ENCODE data around the gene DDX47.

Gene DDX47

DNA sequence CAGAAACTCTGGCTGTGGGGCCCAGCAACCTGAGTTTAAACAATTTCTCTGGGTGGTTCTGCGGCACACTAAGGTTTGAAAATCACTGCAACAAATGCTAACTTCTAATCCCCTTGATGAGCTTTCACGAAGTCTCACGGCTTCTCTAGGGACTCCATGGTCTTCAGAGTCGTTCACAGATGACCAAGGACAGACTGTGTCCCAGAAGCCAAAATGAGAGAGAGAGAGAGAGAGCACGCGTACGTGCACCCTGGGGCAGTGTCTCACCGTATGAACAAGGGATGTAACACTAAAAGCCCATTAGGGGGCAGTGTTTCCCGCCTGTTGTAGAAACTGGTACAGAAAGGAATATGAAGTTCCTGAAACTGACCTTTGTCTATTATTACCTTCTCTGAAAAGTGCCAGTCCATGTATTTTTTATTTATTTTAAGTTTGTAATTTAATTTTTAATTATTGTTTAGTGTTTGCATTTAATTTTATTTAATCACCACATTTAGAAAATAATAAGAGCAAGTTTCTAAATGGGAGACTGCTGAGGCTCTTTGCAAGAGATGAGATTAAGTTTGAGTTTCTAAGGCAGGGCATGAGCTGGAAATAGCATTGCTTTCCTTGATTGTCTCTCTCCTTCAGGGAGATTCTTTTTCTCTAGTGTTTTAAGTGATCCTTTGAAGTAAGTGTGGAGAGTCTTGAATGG lies 24.3 kb upstream of the DDX47 start:
- TF ChIP-seq, protein P1, sequence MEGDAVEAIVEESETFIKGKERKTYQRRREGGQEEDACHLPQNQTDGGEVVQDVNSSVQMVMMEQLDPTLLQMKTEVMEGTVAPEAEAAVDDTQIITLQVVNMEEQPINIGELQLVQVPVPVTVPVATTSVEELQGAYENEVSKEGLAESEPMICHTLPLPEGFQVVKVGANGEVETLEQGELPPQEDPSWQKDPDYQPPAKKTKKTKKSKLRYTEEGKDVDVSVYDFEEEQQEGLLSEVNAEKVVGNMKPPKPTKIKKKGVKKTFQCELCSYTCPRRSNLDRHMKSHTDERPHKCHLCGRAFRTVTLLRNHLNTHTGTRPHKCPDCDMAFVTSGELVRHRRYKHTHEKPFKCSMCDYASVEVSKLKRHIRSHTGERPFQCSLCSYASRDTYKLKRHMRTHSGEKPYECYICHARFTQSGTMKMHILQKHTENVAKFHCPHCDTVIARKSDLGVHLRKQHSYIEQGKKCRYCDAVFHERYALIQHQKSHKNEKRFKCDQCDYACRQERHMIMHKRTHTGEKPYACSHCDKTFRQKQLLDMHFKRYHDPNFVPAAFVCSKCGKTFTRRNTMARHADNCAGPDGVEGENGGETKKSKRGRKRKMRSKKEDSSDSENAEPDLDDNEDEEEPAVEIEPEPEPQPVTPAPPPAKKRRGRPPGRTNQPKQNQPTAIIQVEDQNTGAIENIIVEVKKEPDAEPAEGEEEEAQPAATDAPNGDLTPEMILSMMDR (conservative IDR thresholded peaks at IDR 0.05): peak; percentile 93
- no peak overlapping the region for H3K27ac ChIP-seq

DNA sequence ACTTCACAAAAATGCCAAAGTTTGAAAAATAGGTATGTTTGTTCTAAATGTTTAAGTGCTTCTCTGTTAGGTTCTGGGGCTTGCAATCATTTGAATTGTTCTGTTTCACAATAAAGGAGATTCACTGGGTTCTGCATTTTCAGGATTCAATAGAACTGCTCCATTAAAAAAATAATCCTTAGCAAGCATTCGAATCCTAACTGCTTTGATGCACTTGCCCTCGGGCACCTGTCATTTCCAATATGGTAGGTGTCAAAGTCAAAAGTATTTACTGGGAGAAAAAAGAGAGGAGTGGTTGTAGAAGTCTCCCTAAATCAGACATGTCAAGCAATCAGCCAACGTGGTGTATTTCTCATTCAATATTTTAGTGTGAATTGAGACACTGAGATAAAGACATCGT lies 22.2 kb upstream of the DDX47 start:
- TF ChIP-seq, protein P1 (conservative IDR thresholded peaks at IDR 0.05): no peak
- H3K27ac ChIP-seq: no peak overlapping the region

DNA sequence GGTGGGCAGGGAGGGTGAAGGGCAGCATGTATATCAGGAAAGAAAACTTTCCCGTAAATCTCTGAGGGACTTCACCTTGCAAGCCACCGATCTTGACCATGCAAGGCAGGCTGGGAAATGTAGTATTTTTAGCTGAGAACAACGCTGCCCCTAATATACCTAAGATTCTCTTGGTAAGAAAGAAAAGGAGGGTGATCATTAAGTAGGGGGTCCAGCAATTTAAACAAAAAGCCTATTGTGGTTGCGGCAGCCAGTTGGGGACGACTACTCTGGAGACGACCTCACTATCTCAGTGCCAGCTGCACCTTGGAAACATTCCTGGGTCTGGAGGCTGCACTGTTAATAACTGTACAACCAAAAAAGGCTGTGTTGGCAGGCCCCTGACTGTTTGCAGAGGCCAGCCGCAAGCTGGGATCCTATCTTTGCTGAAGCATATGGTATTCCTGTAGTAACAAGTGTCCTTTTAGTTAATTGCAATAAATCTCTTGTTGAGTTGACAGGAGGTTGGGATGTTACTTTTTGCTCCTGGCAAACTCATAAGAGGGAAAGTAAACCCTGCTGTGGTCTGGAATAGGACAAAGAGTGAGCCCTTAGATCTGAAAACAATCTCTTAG lies 21.3 kb upstream of the DDX47 start:
- TF ChIP-seq, protein P1 (conservative IDR thresholded peaks at IDR 0.05): no peak
- peak overlapping the region; percentile 45 for H3K27ac ChIP-seq

DNA sequence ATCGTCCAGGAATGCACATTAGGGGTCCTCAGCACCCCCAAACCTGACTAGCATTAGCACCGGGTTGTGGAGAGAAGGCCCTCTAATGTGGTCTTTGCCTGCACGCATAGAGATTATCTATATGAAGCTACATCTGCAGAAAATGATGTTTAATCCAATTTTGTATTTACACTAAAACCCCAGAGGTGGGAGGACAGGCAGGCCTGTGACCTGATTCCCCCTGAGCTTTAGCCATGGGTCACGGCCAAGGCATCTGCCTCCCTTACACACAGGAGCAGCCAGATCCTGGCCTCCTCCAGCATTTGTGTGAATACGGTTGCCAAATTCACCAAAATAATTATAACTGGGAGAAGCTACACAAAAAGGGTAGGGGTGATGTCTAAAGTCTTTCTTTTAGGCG lies 20.7 kb upstream of the DDX47 start:
- TF ChIP-seq, protein P1 (conservative IDR thresholded peaks at IDR 0.05): no peak
- H3K27ac ChIP-seq: peak overlapping the region; percentile 45

DNA sequence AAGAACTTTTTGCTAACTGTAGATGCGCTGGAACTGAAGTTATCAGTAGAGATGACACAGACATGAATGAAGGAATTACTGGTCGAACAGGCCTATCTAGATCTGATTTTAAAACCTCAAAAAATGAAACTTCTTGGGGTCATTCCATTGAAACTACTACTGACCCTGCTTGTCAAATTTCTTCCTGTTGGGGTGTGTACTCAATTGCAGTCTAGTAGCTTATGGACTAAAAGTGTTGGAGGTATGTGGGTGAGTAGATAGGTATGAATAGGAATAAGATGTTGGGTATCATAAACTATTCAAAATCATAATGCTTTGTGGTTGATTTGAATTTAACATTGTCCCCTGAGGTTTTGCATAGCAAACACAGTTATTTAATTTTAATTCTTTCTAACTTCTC lies 18.5 kb upstream of the DDX47 start:
- TF ChIP-seq, protein P1 (conservative IDR thresholded peaks at IDR 0.05): no peak
- no peak overlapping the region for H3K27ac ChIP-seq

DNA sequence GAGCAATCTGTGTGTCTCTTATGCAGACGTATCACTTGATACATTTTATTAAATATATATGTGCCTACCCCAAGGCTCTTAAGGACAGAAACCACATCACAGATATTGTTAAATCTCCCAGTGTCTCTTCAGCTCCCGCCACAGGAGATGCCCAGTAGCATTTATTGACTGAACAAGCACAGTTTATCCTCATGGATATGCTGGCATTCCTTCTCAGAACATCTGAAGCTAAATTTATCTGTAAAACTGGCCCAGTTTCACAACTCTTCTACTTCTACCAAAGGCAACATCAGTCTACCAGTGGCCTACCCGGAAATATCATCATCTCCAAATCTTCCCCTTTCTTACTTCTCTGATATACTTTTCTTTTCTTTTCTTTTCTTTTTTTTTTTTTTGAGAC lies 17.0 kb upstream of the DDX47 start:
- no peak overlapping the region for H3K27ac ChIP-seq
- TF ChIP-seq, protein P1 (conservative IDR thresholded peaks at IDR 0.05): no peak

DNA sequence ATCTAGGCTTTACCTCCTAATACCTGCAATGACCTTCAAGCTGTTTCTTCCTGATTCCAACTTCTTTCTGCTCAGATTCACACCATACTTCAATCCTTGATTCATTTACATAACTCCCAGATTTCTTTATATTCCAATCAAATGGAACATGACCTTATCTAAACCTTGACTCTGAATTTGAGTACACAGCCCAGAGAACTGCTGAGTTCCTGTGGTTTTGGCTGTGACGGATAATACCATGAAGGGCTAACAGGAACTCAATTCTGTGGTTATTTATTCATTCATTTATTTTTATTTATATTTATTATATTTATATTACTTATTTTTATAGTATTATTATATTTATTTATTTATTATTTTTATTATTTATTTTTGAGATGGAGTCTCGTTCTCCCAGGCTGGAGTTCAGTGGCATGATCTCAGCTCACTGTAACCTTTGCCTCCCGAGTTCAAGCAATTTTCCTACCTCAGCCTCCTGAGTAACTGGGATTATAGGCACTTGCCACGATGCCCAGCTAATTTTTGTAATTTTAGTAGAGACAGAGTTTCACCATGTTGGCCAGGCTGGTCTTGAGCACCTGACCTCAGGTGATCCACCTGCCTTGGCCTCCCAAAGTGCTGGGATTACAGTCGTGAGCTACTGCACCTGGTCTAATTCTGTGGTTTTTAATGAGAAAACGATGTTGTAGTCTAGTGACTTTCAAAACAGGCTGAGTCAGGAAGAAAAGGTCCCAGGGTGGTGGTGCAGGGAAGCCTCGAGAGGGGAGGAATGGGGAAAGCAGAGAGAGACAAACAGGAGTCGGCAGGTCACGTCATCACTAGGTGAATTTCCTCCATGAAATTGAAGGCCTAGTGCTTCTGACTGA lies 16.0 kb upstream of the DDX47 start:
- TF ChIP-seq, protein P1 (conservative IDR thresholded peaks at IDR 0.05): no peak
- H3K27ac ChIP-seq: no peak overlapping the region
